HL-60 (cell line): ENCODE results near the gene SORCS2.

ENCODE experiments used
- DNase-seq, 2 experiments: peaks; one replicate each; pipeline ENCODE4 v3.0.0-alpha.2; 2010 to 2020; ENCODE audit warnings: low read depth in 1 of 2, low spot score in 1 of 2
- H3K27ac ChIP-seq: fragments of 250-450 bp; sonication (Bioruptor Pico); replicated peaks from 2 replicates; pipeline ENCODE4 v1.5.1; 2020; ENCODE audit warnings: mild to moderate bottlenecking, moderate library complexity
- H3K27me3 ChIP-seq: fragments of 250-450 bp; sonication (Bioruptor Pico); 2 replicates; pipeline ENCODE4 v1.5.1; 2021; ENCODE audit warnings: mild to moderate bottlenecking, moderate library complexity; ENCODE audit not compliant: insufficient read depth, poor library complexity, severe bottlenecking
- H3K4me3 ChIP-seq: replicated peaks from 2 replicates; pipeline ENCODE4 v1.5.1; 2011; ENCODE audit warnings: mild to moderate bottlenecking, control low read depth, low read length; ENCODE audit not compliant: insufficient read depth
- CTCF ChIP-seq: IDR thresholded peaks from one replicate; pipeline ENCODE4 v1.5.1; 2011; ENCODE audit warnings: low read length, control low read depth, inconsistent platforms; ENCODE audit not compliant: insufficient read depth
- GABPA ChIP-seq: IDR thresholded peaks from 2 replicates; pipeline ENCODE4 v1.6.1; 2012; ENCODE audit warnings: low read depth
- POLR2AphosphoS5 ChIP-seq: IDR thresholded peaks from 2 replicates; pipeline ENCODE4 v1.6.1; 2012; ENCODE audit warnings: low read depth
- REST ChIP-seq: IDR thresholded peaks from 2 replicates; pipeline ENCODE4 v1.6.1; 2012; ENCODE audit warnings: low read depth; ENCODE audit not compliant: insufficient replicate concordance
- SPI1 ChIP-seq: IDR thresholded peaks from 2 replicates; pipeline ENCODE4 v1.6.1; 2012; ENCODE audit warnings: low read depth, mild to moderate bottlenecking, borderline replicate concordance

Gene SORCS2

DNA sequence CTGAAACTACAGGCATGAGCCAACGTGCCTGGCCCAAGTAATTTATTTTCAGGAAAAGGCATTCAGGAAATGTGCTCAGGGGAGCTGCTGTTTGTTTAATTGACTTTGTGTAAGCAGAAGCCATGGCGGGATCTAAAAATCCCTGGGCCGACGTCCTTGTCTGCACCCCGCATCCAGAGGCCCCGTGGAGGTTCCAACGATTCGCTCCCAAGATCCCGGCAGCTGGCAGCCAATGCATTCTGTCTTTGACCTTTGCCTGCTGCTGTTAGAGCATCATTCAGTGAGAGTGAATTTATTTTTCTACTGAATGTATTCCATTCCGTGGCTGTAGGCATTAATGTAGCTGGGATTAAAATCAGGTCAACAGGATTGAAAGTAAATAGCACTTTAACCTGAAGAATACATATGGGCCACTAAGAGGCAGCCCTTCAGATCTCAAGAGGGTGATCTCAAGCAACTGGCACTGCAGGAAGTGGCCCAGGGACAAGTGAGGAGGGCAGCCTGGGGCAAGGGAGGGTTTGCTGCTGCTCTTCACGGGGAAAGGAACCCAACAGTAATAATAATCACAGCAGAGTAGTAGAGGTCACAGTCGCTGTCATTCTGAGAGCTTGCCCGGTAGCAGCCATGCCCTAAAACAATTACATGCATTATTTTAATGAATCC, 167.2 kb downstream of the SORCS2 start:
- DNase-seq = no peak
- H3K4me3 ChIP-seq = no peak overlapping the region
- H3K27me3 ChIP-seq = no peaks in the 10 kb centered on the region
- no peak for TF ChIP-seq REST
- TF ChIP-seq SPI1 = no peak
- TF ChIP-seq CTCF = no peak
- no peak for TF ChIP-seq GABPA
- no peak for TF ChIP-seq POLR2AphosphoS5
- no peak overlapping the region for H3K27ac ChIP-seq

- no peak overlapping the region for H3K4me3 ChIP-seq
- DNase-seq = no peak
- no peak overlapping the region for H3K27ac ChIP-seq
- H3K27me3 ChIP-seq = no peaks in the 10 kb centered on the region
- TF ChIP-seq GABPA = no peak
- no peak for TF ChIP-seq POLR2AphosphoS5
- TF ChIP-seq REST = no peak
- no peak for TF ChIP-seq SPI1
- no peak for TF ChIP-seq CTCF
Observed at GRCh38 chr4:7360806-7361205, 168.5 kb downstream of the SORCS2 start.

DNA sequence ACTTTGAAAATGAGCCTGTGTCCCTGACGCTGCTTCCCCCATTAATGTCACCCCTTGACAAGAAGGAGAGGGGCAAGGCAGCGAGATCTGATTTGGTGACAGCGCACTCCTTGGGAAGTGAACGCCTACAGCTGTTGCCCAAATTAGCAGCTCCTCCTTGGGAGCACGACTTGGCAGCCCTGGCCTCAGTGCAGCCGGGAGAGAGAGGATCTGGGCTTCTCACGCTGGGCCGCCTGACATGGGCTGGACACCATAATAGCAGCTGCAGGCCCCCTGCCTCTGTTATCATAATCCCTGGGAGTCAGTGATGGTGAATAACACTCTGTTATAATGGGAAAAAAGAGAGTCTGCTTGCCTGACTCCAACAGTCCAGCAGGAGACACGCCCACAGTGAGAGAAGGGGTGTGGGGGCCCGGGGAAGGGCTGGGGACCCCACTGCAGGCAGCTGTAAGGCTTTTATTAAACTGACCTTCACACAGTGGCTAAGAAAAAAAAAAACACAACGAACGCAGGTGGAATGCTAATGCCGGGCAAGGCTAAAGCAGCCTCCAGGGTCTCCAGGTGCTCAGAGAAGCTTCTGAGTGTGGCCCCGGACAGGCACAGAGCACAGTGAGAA, 169.1 kb downstream of the SORCS2 start:
- TF ChIP-seq POLR2AphosphoS5 (no peak), SPI1 (no peak), CTCF (no peak), REST (no peak), GABPA (no peak)
- no peak overlapping the region for H3K27ac ChIP-seq
- H3K4me3 ChIP-seq = no peak overlapping the region
- no peaks in the 10 kb centered on the region for H3K27me3 ChIP-seq
- DNase-seq = no peak
